ENCODE results near the gene TNFAIP8L1.

- TF ChIP-seq, protein P1, sequence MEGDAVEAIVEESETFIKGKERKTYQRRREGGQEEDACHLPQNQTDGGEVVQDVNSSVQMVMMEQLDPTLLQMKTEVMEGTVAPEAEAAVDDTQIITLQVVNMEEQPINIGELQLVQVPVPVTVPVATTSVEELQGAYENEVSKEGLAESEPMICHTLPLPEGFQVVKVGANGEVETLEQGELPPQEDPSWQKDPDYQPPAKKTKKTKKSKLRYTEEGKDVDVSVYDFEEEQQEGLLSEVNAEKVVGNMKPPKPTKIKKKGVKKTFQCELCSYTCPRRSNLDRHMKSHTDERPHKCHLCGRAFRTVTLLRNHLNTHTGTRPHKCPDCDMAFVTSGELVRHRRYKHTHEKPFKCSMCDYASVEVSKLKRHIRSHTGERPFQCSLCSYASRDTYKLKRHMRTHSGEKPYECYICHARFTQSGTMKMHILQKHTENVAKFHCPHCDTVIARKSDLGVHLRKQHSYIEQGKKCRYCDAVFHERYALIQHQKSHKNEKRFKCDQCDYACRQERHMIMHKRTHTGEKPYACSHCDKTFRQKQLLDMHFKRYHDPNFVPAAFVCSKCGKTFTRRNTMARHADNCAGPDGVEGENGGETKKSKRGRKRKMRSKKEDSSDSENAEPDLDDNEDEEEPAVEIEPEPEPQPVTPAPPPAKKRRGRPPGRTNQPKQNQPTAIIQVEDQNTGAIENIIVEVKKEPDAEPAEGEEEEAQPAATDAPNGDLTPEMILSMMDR (IDR thresholded peaks at IDR 0.05): no peak
- TF ChIP-seq EZH2phosphoT487 (IDR thresholded peaks at IDR 0.05): no peak
These were observed 32.0 kb downstream of the TNFAIP8L1 start for GRCh38 chr19:4671185-4671851.

Measured in neural progenitor cell (in vitro differentiated cells).